GOT3 (cell line): ENCODE results near the gene TGFBR3L.

Source experiments
- DNase-seq: peaks from one replicate; lab custom pipeline; 2025; ENCODE audit warnings: mixed read lengths; lab: John Stamatoyannopoulos, UW

The TGFBR3L gene

DNA sequence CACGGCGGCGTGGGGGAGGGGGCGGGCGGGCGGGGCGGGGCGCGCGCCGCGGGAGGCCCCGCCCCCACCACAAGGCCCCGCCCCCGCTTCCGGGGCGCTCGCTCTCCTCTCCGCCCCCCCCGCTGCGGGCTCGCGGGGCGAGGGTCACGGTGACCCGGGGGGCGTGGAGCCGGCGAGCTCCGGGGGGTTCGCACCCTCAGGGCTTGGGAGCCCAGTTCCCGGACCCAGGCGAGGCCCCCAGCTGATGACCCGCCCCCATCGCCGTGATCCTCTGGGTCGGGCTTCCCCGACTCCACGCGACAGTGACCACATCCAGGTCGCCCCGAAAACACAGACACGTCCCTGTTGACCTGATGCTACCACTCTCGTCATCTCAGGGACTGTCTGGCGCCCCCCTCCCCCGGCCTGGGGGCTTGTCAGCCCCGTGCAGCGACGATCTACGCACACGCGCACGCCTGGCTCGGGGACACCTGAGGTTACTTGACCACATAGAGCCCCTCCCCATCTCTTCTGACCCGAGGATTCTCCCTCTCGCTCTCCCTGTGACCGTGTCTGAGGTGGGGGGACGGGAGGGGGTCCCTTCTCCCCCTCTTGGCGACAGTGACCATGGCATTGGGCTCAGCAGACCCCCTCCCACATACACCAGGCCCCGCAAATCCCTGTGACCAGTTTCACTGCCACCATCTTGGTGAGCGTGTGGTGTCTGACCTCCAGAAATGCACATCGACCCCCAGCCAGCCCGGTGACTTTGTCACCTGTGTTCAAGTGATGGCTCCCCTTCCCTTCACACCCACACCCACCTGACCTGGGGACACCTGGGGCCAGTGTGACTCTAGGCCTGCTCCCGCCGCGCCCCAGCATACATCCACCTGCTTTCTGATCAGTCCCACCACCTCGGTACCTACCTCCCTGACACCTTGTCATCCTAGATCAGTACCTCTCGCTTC is 10.3 kb upstream of the TGFBR3L start:
- DNase-seq, result no peak

DNA sequence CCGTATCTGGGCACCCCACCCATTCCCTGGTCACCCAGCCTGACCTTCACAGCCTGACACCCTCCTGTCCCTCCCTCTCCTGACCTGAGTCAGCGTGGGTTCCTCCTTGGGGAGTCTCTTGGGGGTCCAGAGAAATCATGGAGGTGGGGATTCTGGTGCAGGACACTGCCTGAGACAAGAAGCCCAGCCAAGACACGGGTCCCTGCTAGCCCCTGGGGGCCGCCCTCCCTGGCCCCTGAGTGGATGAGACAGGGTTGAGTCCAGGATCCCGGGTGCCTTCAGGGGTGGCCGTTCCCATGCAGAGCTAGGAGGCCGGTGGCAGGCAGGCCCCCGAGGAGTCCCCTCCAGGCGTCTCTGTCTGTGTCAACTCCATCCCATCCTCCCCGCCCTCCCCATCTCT is 9.4 kb upstream of the TGFBR3L start:
- DNase-seq, result no peak

DNA sequence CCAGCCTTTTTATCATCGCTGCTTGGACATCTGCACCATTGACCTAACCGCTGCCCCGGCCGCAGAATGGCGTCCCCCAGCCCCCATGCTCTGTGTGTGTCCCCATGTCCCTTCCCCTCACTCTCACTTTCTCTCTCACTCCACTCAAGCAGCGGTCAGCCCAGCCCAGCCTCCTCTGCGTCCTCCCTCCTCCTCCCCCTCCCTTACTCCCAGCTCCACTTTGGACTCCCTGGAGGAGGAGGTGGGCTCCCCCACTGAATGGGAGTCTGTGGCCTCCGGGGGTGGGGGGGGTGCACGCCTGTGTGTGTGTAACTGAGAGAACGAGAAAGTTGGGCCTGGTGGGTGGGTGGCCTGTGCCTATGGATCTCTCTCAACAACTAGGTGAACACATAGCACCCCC is 8.8 kb upstream of the TGFBR3L start:
- no peak for DNase-seq

DNA sequence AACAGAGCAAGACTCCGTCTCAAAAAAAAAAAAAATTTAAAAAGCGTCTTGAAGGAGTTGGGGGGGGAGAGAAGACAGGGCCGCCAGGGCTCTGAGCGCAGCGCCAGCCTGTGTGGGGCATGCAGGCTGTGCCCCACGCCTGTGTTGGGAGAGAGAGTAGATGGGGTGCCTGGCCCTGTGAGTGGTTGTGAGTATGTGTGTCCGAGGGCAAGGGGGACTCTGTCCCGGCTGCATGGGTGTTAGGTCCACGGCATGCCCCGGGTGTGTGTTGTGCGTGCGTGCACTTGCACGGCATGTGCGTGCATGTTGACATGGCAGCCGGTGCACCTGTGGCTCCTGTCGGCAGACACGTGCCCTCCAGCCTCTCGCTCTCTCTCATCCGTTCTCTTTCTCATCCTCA is 7.5 kb upstream of the TGFBR3L start:
- no peak for DNase-seq

DNA sequence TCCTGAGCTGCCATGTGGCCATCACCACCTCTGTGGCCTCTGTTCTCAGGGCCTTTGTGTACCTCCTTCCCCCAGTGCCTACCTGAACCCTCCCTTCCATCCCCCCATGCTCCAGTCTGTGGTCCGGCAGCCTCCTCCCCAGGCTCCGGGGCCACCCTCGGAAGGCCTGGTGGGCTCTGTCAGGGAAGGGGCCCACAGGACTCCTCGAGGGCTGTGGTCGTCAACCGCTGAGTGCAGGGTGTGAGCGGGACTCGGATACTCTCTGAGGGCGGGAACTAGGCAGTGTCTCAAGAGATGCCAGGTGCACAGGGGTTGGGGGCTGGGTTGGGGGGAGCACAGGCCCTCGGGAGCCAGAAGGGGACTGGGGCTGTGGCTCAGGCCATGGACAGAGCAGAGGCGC is 7.1 kb upstream of the TGFBR3L start:
- DNase-seq, result no peak

DNA sequence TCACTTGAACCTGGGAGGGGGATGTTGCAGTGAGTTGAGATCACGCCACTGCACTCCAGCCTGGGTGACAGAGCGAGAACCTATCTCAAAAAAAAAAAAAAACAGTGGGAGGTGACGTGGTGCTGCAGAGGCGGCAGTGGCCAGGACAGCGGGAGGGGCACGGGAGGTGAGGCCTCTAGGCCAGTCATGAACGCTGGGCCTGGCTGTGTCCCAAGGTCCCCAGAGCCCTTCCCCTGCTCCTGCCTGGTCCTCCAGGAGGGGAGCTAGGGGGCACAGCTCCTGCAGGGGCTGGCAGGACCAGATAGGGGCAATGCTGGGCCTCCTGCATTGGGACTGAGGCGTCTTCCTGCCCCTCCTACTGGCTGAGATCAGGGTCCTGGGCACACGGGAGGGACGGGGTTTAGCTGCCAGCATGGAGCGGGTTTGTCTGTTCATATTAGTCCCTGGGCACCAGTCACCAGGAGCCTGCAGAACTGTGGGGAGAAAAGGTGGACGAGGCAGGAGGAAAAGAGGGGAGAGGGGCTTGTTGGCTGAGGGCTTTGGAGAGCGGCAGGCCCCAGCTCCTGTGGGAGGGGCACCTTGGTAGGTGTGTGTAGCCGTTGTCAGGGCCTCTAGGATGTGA is 6.4 kb upstream of the TGFBR3L start:
- no peak for DNase-seq

DNA sequence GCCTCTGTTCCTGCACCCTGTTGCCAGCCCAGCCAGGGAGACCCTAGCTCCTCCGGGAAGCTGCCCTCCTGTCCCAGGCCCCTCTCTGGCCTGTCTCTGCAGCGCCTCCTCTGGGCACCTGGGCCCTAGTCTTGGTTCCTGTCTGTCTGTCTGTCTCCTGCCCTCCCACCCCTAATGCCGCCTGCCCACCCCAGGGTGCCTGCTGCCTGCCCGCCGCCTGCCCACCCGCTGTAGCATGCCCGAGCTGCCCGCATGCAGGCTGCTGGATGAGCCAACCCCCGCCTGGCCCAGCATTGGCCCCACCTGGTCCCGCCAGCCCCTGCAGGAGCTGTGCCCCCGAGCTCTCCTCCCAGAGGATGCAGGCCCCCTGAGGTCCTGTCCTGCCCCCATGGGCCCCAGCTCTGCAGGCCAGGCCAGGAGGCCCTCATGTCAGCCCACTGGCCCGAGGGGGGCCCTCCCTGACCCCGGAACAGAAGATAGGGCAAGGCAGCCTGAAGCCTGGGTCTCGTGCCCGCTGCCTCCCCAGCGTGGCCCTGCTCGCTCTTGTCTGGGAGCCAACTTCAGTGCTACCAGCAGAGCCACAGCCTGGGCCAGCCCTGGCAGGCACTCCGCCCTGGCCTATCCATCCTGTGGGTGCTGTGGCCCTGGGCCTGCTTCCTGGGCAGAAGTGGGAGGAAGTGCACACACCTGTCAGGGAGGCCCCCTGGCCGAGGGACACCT is 5.7 kb upstream of the TGFBR3L start:
- DNase-seq, result no peak

DNA sequence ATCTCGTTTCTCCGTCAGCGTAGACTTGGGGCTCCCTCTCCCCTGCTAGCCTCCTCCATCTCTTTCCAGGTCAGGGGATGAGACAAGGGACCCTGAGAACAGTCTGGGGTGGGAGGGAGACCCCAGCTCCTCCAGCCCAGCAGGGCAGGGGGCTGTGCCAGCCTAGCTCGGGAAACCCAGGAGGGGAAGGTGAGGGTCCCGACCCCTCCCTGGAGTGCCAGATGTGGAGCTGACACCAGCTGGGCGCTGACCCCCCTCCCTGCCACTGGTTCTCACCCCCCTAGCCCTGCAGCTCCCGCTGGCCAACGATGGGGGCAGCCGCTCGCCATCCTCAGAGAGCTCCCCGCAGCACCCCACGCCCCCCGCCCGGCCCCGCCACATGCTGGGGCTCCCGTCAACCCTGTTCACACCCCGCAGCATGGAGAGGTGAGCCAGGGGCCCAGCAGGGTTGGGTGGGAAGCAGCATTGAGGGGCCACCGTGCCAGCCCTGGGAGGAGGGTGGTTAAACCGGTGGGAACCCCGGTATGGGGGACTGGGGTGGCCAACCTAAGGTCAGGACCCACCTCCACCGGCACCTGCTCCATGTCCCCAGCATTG is 5.1 kb upstream of the TGFBR3L start:
- no peak for DNase-seq

DNA sequence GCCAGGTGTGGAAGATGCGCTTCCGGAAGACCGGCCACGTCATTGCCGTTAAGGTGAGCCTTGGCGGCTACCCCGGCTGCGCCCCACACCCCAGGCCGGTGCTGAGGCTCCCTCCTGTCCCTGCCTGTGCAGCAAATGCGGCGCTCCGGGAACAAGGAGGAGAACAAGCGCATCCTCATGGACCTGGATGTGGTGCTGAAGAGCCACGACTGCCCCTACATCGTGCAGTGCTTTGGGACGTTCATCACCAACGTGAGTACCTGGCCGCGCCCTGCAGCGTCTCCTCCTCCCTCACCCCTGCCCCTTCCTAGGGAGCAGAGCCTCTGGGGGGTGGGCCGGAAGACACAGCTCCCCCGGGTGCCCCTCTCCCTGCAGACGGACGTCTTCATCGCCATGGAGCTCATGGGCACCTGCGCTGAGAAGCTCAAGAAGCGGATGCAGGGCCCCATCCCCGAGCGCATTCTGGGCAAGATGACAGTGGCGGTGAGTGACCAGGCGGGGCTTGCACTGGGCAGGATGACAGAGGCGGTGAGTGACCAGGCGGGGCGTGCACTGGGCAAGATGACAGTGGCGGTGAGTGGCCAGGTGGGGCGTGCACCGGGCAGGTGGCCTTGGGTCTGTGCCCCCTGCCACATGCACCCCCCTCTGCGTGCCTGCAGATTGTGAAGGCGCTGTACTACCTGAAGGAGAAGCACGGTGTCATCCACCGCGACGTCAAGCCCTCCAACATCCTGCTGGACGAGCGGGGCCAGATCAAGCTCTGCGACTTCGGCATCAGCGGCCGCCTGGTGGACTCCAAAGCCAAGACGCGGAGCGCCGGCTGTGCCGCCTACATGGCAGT is 4.1 kb upstream of the TGFBR3L start:
- DNase-seq, result no peak

DNA sequence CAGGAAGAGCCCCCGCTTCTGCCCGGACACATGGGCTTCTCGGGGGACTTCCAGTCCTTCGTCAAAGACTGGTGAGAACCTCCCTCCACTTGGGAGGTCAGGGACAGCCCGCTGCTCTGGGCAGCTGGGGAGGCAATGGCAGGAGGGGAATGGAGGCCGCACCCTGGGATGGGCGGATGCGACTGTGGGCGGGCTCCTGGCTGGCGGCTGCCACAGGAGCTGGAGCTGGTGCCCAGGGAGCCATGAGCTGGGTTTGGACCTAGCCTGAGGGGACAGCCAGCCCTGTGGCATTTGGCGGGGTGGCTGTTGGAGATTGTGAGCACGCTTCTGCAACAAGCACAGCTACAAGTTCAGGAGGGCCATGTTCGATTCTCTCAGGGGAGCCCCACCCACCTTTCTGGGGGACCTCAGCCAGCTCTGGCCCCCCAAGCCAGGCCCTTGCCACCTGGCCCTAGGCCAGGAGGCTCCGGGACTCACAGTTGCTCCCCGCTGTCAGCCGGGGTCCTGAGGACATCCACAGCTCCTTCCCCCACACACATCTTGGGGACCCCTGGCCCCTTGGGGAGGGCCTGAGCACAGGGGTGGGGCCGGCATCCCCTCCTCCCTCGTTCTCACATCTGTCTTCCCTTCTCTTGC is 3.0 kb upstream of the TGFBR3L start:
- no peak for DNase-seq

DNA sequence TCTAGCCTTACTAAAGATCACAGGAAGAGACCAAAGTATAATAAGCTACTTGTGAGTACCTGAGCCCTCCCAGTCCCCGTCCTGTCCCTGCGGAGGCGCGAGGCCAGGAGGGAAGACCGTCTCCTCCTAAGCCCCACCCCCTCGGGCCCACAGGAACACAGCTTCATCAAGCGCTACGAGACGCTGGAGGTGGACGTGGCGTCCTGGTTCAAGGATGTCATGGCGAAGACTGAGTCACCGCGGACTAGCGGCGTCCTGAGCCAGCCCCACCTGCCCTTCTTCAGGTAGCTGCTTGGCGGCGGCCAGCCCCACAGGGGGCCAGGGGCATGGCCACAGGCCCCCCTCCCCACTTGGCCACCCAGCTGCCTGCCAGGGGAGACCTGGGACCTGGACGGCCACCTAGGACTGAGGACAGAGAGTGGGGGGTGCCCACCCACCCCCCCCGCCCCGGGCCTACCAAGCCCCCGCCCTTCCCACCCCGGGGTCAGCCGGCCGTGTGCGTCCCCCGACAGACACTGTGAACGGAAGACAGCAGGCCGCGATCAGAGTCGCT is 2.4 kb upstream of the TGFBR3L start:
- no peak for DNase-seq

DNA sequence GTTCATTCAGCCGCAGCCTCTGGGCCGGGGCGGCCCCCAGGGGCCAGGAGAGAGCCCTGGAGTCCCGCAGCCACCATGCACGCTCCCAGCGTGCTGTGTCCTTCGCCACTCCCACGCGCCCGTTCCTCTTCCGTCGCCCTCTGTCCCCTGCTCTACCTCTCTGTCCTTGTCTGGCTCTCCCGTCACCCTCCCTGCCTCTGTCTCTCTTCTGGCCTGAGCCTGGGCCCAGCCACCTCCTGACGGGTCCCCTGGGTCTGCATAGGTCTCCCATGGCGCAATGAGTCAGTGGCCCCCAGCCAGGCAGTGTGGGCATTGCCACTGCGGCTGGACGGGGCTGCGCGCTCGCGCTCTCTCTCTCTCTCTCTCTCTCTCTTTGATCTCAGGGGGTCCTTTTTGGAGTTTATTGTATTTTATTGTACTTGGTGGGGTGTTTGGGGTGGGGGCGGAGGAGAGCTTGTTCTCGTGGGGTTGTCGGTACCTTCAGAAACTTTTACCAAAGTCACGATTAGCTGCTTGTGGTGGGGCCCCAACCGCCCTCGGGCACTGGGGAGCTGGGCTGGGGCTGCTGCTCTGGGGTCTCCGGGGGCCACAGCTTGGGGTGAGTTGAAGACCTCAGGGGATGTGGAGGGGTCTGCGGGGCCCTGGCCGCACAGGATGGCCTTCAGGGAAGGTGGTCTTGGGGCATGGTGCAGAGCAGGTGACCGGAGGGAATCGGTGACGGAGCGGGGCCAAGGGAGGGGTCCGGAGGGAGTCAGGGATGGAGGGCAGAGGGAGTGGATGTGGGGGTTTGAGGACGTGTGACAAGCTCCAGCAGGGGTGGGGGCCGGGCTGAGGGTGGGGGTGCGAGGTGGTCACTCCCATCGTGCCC is 1.7 kb upstream of the TGFBR3L start:
- no peak for DNase-seq

DNA sequence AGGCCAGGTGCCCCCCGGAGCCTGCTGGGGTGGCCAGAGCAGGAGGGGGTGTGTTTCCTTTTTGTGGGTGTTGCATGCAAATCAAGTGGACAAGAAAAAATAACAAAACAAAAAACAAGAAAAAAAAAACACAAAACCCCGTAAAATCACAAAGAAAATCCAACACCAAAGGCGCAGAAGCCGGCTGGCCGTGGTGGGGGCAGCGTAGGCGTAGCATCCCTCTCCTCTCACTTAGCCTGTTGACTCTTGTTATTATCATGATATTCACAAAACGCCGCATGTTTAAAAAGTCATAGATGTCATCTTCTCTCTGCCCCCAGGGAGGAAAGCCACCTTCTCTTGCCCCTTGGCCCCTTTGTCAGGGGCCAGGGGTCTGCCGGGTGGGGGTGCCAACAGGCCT is 978 bp upstream of the TGFBR3L start:
- DNase-seq, result no peak

DNA sequence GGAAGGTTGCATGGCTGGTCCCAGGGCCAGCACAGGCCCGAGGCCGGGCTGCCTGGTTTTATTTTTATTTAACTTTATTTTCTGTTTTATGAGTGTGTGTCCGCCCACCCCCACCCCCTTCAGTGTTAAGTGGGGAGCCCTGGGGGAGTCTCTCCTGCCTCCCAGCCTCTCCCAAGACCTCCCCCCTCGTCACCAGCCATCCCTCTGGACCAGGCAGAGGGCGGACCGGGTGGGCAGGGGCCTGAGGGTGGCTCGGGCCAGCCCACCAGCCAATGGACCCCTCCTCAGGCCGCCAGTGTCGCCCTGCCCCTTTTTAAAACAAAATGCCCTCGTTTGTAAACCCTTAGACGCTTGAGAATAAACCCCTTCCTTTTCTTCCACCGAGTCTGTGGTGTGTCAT is 531 bp upstream of the TGFBR3L start:
- DNase-seq, result no peak

DNA sequence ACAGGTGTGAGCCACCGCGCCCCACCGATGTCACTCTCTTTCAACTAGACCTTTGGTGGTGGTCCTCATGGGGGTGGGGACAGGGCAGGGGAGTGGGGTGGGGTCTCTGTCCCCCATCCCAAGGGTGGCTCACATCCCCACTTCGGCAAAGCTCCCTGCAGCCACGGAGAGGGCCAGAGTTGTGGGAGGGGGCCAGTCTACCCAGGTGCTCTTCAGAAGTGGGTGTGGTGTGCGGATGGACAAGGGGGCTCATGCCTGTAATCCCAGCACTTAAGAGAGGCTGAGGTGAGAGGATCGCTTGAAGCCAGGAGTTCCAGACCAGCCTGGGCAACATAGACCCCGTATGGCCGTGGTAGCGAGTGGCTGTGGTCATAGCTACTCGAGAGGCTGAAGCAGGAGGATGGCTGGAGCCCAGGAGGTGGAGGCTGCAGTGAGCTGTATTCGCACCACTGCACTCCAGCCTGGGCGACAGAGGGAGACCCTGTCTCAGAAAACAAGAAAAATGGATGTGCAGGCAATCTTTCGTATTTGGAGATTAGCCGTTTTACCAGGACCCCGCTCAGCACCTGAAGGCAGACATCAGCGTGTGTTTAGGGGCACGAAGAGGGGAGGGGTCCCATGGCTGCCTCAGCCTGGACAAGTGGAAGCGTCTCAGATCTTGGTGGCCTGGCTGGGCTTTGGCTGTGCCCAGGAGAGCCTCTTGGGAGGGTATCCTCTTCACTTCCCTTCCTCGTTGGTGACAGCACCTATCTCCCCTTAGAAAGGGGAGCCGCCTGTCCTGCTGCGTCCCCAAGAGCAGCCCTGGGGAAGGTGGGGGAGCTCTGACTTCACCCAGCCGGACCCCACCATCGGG is 846 bp downstream of the TGFBR3L start:
- DNase-seq, result no peak

DNA sequence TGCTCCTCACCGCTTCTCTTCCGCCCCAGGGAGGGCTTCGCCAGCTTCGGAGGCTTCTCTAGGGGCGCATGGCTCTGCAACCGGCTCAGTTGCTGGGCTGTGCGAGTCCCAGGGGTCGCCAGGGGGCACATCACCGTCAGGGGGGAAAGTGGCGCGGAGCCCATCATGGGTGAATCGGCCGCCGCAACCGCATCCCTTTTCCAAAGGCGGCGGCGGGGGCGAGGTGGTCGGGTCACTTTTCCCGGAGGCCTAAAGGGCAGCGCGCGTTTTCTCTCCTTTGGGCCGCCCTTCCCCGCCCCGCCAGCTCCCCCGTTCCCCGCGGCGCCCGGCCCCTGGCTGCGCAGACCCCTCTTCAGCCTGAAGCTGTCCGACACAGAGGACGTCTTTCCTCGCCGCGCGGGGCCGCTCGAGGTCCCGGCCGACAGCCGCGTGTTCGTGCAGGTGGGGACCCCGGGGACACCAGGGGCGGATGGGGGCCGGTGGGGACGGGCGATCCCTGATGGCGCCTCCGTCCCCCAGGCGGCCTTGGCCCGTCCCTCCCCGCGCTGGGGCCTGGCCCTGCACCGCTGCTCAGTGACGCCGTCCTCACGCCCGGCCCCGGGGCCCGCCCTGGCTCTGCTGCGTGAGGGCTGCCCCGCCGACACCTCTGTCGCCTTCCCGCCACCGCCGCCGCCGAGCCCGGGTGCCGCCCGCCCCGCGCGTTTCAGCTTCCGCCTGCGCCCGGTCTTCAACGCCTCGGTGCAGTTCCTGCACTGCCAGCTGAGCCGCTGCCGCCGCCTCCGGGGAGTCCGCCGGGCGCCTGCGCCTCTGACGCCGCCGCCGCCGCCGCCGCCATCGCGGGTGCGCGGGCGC is 1.7 kb downstream of the TGFBR3L start:
- no peak for DNase-seq

DNA sequence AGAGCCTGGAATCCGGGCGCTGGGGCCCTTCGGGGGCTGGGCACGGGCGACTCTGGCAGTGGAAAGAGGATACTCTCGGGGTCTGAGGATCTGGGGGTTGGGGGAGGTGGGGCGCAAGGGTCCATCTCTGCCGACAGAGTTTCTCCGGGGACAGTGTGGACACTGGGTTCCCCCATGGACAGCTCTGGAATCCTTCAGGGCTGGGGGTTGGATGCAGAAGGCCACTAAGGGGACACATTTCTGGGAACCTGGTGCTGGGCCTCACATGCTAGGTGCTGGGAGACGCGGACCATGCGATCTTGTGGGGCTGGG is 2.3 kb downstream of the TGFBR3L start:
- no peak for DNase-seq
